Activated CD4-positive, CD25-positive, alpha-beta regulatory T cell treated with anti-CD3 and anti-CD28 coated beads, Interleukin-2, amount 50 U/mL, for 24 hours (primary cell): ENCODE measurements around the gene TFDP1.

Experiments
- ATAC-seq, 2 donors: fragments of 150-1000 bp; cut with Tn5 transposase; one replicate each; pipeline ENCODE4 v1.10.0; 2021; ENCODE audit warnings: mild to moderate bottlenecking in 1 of 2, moderate library complexity in 1 of 2

TFDP1 gene

GRCh38 chr13:113598481-113598880 lies 13.9 kb downstream of the TFDP1 start:
- ATAC-seq = no peak

DNA sequence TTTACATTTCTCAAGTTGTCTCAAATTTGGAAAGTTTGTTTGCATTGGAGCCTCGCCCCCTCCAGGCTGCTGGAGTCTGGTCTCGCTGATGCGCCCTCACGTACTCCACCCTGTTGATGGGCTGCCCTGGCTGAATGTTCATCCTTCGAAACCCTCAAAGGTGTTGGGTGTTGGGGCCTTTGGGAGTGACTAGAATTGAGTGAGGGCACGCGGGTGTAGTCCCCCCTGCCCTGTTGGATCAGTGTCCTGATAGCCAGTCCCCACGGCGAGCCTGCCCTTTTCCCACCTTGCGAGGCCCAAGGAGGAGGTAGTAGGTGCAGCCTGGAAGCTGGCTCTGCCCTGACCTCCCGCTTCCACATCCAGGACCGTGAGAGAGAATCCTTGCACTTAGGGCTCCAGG lies 14.8 kb downstream of the TFDP1 start:
- ATAC-seq = no peak

DNA sequence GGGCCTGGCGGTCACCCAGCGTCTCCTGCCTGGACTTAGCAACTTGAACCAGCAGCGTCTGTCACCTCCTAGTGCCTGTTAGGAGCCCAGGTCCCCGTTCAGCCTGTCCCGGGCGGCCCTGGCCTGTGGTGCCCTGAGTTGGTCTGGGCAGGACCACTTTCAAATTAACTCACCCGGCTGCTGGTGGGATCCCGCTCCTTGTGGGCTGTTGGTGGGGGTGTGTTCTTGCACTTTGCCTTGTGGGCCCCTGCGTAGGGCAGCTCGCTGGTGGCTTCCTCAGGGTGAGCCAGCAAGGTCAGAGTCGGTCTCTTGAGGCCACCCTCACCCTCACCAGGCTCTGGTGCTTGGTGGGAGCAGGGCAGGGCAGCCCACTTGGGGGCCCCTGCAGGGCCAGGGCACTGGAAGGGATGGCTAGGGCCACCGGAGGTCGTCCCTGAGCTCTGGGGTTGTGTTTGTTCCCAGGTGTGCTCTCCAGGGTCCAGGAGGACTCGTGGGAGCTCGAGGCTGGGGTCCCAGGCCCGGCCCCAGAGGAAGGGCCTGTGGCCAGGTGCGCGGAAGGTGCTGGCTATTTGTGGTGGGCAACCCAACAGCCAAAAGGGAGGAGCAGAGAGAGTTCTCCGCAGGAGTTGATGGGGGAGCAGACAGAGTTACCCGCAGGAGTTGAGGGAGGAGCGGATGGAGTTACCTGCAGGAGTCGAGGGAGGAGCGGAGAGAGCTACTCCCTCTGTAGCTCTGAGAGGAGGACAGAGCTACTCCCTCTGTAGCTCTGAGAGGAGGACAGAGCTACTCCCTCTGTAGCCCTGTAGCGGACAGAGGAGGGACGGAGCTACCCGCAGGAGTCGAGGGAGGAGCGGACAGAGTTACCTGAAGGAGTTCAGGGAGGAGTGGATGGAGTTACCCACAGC lies 16.9 kb downstream of the TFDP1 start:
- no peak for ATAC-seq

- no peak for ATAC-seq
These were observed 17.9 kb downstream of the TFDP1 start for GRCh38 chr13:113602291-113602988.

GRCh38 chr13:113603116-113603710 lies 18.7 kb downstream of the TFDP1 start:
- no peak for ATAC-seq

DNA sequence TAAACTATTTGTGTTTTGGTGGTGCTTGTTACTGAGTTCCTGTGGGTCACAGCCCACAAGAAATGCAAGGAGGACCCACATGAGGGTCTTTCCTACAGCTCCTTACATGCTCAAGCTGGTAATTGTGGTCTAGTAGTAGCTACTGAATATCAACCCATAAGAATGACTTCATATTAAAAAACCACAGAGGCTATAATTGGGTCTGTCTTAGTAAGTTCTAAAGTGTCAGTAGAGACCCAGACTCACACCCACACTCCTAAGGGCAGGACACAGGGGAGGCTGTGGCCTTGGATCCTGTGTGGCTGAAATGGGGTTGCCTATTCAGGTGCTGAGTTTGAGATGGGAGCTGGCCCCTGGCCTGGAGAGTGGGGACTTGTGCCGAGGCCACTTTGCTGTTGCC lies 19.6 kb downstream of the TFDP1 start:
- ATAC-seq = peak; percentile 59 to 65

GRCh38 chr13:113605461-113605860 lies 20.9 kb downstream of the TFDP1 start:
- ATAC-seq = no peak

DNA sequence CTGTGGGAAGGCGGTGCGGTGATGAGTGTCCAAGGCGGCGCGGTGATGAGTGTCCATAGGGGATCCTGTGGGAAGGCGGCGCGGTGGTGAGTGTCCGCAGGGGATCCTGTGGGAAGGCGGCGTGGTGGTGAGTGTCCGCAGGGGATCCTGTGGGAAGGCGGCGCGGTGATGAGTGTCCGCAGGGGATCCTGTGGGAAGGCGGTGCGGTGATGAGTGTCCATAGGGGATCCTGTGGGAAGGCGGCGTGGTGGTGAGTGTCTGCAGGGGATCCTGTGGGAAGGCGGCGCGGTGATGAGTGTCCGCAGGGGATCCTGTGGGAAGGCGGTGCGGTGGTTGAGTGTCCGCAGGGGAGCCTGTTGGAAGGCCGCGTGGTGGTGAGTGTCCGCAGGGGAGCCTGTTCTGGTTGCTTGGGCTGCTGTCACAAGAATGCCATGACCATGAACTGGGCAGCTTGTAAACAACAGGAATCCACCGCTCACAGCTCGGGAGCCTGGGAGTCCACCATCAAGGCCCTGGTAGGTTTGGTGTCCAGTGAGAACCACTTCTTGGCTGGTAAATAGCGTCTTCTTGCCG lies 21.4 kb downstream of the TFDP1 start:
- no peak for ATAC-seq

GRCh38 chr13:113607056-113607888 lies 22.7 kb downstream of the TFDP1 start:
- ATAC-seq = no peak

GRCh38 chr13:113607889-113608635 lies 23.5 kb downstream of the TFDP1 start:
- ATAC-seq = no peak

DNA sequence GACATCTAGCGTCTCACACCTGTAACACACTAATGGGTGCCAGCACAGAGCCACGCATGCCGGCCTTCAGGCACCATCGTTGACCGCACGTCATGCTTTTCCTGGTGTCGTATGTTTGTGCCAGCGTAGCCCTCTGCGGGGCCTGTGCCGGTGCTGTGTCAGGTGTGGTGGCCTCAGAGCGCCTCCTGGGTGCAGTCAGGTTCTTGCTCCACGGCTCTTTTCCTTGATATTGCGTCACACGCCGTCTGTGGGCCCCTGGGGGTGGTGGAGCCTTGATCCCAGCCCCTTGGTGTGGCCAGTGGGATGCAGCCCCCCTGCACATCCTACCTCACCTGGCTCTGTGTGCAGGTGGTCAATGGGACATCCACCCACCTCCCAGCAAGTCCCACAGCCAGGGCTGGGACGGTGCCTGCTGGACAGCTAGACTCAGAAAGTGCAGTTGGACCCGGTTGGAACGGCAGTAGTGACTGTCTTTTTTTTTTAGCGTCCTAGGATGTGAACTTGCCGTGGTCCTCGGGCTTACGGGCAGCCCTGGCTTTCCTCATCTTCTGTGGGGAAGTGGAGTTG lies 24.5 kb downstream of the TFDP1 start:
- no peak for ATAC-seq

GRCh38 chr13:113609616-113610015 lies 25.1 kb downstream of the TFDP1 start:
- no peak for ATAC-seq

GRCh38 chr13:113610266-113610665 lies 25.7 kb downstream of the TFDP1 start:
- ATAC-seq = no peak

GRCh38 chr13:113611996-113612395 lies 27.4 kb downstream of the TFDP1 start:
- ATAC-seq = no peak

DNA sequence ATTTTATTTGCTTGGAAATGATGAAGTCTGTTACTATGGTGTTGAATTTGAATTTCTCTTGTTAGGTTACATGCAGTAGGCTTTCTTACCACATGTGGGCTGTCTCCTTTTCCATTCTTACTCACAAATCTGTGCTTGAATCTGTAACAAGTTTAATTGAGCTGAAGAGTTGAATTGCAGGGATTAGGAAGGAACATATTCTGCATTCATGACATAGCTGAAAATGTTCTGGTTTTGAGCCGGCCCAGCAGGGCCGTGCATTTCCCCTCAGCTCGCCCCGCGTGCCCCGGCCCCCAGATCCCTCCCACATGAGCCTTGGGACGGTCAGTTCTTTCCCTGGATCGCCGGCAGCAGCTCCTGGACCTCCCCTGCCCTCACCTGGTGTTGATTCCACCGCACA lies 28.1 kb downstream of the TFDP1 start:
- ATAC-seq = no peak

GRCh38 chr13:113613789-113614379 lies 29.3 kb downstream of the TFDP1 start:
- no peak for ATAC-seq

DNA sequence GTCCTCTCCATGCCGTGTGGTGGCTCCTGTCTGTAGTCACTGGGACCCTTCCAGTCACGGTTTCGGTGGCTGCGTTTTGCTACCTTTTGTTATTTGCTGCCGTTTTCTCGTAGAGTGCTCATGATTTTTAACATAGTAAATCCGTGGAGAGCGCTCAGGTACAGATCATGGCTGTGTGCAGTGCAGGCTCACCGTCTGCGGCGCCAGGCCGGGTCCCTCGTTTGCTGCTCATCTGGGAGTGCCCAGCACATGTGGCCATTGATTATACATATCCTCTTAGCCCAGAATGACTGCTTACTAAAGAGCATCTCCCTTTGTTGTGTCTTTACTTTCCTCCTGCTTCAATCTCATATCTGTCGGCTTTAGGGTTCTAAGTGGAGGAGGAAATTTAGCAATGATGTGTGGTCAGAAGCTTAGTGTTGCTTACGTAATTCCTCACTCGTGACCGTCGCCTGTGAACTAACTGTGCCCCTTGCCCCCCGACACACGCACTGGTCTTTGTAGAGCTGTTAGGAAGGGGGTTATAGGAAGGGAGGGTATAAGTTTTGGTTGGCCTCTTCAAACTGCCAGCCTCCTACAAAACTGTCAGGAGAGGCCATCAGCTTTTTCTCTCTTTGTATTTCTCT lies 31.8 kb downstream of the TFDP1 start:
- no peak for ATAC-seq

DNA sequence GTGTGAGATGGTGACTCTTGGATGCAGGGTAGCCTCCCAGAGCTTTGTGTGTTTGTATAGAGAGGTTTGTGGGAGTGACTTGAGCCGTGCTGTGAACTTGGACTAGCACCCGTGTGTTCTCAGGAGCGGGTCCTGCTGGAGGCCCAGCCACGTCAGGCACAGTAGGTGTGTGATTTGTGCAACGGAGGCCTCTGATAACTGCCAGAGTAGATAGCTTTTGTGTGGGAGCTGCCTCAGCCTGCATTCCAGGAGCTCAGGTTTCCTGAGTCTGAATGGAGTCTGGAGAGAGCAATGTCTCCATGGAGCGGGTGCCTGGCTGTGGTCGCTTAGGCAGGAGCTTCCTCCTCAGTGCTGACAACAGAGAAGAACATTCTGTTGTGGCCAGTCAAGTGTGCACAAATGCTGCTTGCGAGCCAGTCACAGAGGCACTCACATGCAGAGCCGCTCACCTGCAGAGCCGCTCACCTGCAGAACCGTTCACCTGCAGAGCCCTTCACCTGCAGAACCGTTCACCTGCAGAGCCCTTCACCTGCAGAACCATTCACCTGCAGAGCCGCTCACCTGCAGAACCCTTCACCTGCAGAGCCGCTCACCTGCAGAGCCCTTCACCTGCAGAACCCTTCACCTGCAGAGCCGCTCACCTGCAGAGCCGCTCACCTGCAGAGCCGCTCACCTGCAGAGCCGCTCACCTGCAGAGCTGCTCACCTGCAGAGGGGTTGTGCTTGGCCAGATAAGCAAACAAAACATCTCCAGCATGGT lies 32.6 kb downstream of the TFDP1 start:
- ATAC-seq = no peak

DNA sequence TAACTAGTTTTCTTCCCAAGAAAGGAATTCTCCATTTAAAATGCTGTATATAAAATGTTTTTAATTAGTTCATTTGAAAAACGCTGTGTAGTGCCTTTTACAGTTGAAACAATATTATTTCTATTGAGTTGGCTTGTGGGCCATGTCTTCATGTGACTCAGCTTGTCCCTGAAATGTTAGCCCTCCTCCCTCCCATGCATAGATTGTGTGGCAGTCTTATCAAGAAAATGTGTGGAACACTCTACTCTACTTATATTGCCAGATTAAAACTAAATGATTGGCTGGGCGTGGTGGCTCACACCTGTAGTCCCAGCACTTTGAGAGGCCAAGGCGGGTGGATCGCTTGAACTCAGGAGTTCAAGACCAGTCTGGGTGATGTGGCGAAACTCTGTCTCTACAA lies 33.4 kb downstream of the TFDP1 start:
- ATAC-seq = no peak

GRCh38 chr13:113618455-113618854 lies 33.9 kb downstream of the TFDP1 start:
- ATAC-seq = no peak
